Vagina (tissue), 2 donors: Measurements from ENCODE around the gene CIAO3. TPM values are rescaled to one million over a fixed set of nuclear protein-coding genes. Genes with fewer than 3 reads are reported as not detected.

Experiments used
- DNase-seq, 2 donors: peaks; one replicate each; pipeline ENCODE4 v3.0.0-alpha.2; 2017; ENCODE audit errors: extremely low spot score in 2 of 2
- H3K27ac ChIP-seq: fragments of 200-600 bp; sonication (generic); one replicate; pipeline ENCODE4 v1.5.1; 2019
- H3K27me3 ChIP-seq: fragments of 200-600 bp; sonication (generic); one replicate; pipeline ENCODE4 v1.5.1; 2019
- H3K36me3 ChIP-seq, 2 donors: fragments of 200-600 bp; sonication (generic); one replicate each; pipeline ENCODE4 v1.5.1; 2017 to 2019
- H3K4me1 ChIP-seq: fragments of 200-600 bp; sonication (generic); one replicate; pipeline ENCODE4 v1.5.1; 2019
- H3K4me3 ChIP-seq, 2 donors: fragments of 200-600 bp; sonication (generic); 1 replicate in 1 of 2; 2 replicates in 1 of 2; pipeline ENCODE4 v1.5.1; 2016 to 2019
- H3K9me3 ChIP-seq: fragments of 200-600 bp; sonication (generic); one replicate; pipeline ENCODE4 v1.5.1; 2019
- CTCF ChIP-seq, 3 experiments: fragments of 450-650 bp in 2 of 3; fragments of 200-600 bp in 1 of 3; sonication (generic) in 1 of 3; IDR thresholded peaks; one replicate each; pipeline ENCODE4 v1.5.1; 2017 to 2019; ENCODE audit warnings: antibody characterized with exemption in 3 of 3, mild to moderate bottlenecking in 2 of 3, moderate library complexity in 2 of 3
- POLR2A ChIP-seq, 2 donors: fragments of 450-650 bp; IDR thresholded peaks; one replicate each; pipeline ENCODE4 v1.6.1; 2017; ENCODE audit warnings: antibody characterized with exemption in 2 of 2, mild to moderate bottlenecking in 2 of 2, moderate library complexity in 2 of 2
- POLR2AphosphoS5 ChIP-seq, 2 donors: sonication (generic); formaldehyde crosslinking; IDR thresholded peaks; one replicate each; pipeline ENCODE4 v1.9.0; 2017; ENCODE audit warnings: antibody characterized with exemption in 2 of 2, mild to moderate bottlenecking in 2 of 2, low read depth in 1 of 2; ENCODE audit not compliant: insufficient read depth in 1 of 2
- intact Hi-C: fragments of 100-400 bp; cut with DNase I; formaldehyde crosslinking; loops from one replicate; pipeline ENCODE4 v1.15.1; 2023
- total RNA-seq: library from RNA; depleted of rRNA; stranded (reverse); fragments of >200 nt; gene quantifications from one replicate; pipeline ENCODE4 v1.2.3, GENCODE V29; 2016

Gene CIAO3
- total RNA-seq, 1 donor from 2014 or later: 32.7 TPM

DNA sequence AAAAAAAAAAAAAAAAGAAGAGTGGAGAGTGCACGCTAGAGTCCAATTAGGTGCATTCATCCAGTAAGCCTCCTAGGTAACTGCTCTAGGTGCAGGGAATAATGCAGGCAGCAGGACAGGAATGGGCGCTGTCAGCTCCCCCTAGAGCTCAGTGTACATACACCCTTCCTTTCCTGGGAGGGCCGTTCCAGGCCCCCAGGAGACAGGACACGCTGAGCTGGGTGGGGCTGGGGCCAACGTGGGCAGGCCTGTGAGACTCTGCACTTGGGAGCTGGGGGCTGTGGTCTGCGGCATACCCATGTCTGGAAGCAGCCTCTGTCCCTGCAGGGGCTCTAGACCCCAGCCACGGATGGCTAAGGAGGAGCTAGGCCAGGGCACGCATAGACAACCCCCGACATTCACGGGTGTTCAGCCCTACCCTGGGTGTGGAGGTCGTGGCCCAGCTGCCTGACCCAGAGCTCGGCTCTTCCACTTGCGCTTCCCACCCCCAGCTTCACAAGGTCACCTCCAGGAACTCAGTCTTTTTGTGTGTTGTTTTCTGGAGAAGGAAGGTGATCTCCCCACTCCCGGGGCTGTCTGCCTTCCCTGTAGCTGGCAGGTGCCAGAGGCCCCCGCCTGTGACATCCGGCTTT is 20.9 kb downstream of the CIAO3 start:
- intact Hi-C loops: loop anchor here (5.0 to 10.0 kb wide), 2 partner anchors 67 to 335 kb away; partner anchors contain the start of genes CHTF18 and RPUSD1

DNA sequence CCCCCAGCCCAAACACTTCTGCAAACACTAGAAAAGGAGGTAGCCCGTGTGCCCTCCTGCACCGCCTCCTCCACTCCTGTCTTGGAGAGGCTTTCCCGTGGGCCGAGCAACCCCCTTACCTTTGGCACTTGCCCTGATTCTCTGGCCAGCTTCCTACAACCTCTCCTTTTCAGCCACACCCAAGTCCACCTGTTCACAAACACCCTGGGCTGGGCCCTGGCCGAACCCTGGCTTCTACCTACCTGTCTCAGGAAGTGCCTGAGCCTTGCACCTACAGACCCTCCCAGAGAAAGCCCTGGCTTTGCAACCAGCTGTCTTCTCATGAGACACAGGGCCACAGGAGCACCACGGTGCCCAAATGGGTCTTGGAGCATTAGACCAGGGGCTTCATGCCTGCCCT is 21.9 kb downstream of the CIAO3 start:
- H3K27me3 ChIP-seq: no peaks in the 10 kb centered on the region
- intact Hi-C loops: loop anchor here (10.0 kb wide), 1 partner anchor 336 kb away; no protein-coding TSS in a partner anchor
- no peak overlapping the region for H3K4me3 ChIP-seq
- H3K36me3 ChIP-seq: no peaks in the 10 kb centered on the region
- TF ChIP-seq POLR2AphosphoS5 (IDR thresholded peaks at IDR 0.05; ENCODE audit: insufficient read depth in 1 of 2, low read depth in 1 of 2) (no peak), POLR2A (IDR thresholded peaks at IDR 0.05) (no peak), CTCF (IDR thresholded peaks at IDR 0.05) (no peak)
- no peak for DNase-seq
- peaks cover 44% of the 10 kb centered on the region for H3K4me1 ChIP-seq
- no peak overlapping the region for H3K27ac ChIP-seq
- H3K9me3 ChIP-seq: no peaks in the 10 kb centered on the region

More for the DNA sequence above, 20.9 kb downstream of the CIAO3 start:
- H3K4me1 ChIP-seq: peaks cover 37% of the 10 kb centered on the region
- no peak for DNase-seq
- TF ChIP-seq POLR2AphosphoS5 (IDR thresholded peaks at IDR 0.05; ENCODE audit: insufficient read depth in 1 of 2, low read depth in 1 of 2) (no peak), CTCF (IDR thresholded peaks at IDR 0.05) (no peak), POLR2A (IDR thresholded peaks at IDR 0.05) (no peak)
- no peaks in the 10 kb centered on the region for H3K9me3 ChIP-seq
- no peaks in the 10 kb centered on the region for H3K27me3 ChIP-seq
- no peaks in the 10 kb centered on the region for H3K36me3 ChIP-seq
- peak overlapping the region; percentile 70 to 92 for H3K4me3 ChIP-seq
- H3K27ac ChIP-seq: peak overlapping the region; percentile 84

DNA sequence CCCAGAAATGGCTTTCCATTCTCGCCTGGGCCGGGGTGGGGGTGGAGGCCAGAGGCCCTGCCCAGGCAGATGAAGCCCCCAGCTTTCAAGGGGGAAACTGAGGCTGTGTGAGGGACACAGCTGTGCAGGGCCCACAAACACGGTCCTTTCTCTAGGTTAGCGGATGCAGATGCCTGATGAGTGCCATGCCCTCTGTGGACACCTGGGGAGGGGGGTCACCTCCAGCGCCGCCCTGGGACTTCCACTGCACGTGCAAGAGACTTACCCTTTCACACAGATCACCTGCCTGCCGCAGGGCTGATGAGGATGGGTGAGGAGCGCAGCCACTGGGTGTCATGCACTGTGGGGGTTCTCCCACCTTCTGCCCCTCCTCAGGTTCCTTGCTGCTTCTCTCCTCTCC is 22.4 kb downstream of the CIAO3 start:
- H3K27me3 ChIP-seq: no peaks in the 10 kb centered on the region
- TF ChIP-seq POLR2AphosphoS5 (IDR thresholded peaks at IDR 0.05; ENCODE audit: insufficient read depth in 1 of 2, low read depth in 1 of 2) (no peak), CTCF (IDR thresholded peaks at IDR 0.05) (no peak), POLR2A (IDR thresholded peaks at IDR 0.05) (no peak)
- peaks cover 44% of the 10 kb centered on the region for H3K4me1 ChIP-seq
- no peak overlapping the region for H3K27ac ChIP-seq
- no peak overlapping the region for H3K4me3 ChIP-seq
- intact Hi-C loops: loop anchor here (10.0 kb wide), 1 partner anchor 336 kb away; no protein-coding TSS in a partner anchor
- no peak for DNase-seq
- no peaks in the 10 kb centered on the region for H3K36me3 ChIP-seq
- no peaks in the 10 kb centered on the region for H3K9me3 ChIP-seq

GRCh38 chr16:717450-718245 is 23.1 kb downstream of the CIAO3 start:
- intact Hi-C loops: loop anchor here (10.0 kb wide), 1 partner anchor 337 kb away; no protein-coding TSS in a partner anchor
- Histone ChIP-seq H3K36me3 (no peaks in the 10 kb centered on the region), H3K4me1 (peaks cover 40% of the 10 kb centered on the region), H3K4me3 (no peak overlapping the region), H3K27ac (no peak overlapping the region), H3K9me3 (no peaks in the 10 kb centered on the region), H3K27me3 (no peaks in the 10 kb centered on the region)
- no peak for DNase-seq
- TF ChIP-seq CTCF (IDR thresholded peaks at IDR 0.05): no peak
- no peak for TF ChIP-seq POLR2A (IDR thresholded peaks at IDR 0.05)
- TF ChIP-seq POLR2AphosphoS5 (IDR thresholded peaks at IDR 0.05; ENCODE audit: insufficient read depth in 1 of 2, low read depth in 1 of 2): no peak
